SK-N-SH (cell line): ENCODE data around the gene ARHGAP42. TPM values are rescaled to one million over a fixed set of nuclear protein-coding genes. Genes with fewer than 3 reads are reported as not detected.
"Not testable (repeated sequence)": the region's sequence is repeated elsewhere in the genome, so short reads cannot be mapped to it uniquely, and the experiment has no call there.

Experiments used
- CTCF ChIA-PET: fragments of 300-600, 350-600 bp; formaldehyde crosslinking; extraction: SDS; loops from one replicate; lab custom pipeline; 2021; lab: Yijun Ruan, JAX
- POLR2A ChIA-PET: fragments of 350-600 bp; sonication (Branson Sonifier 250); formaldehyde crosslinking; extraction: SDS; loops from one replicate; lab custom pipeline; 2020; ENCODE audit warnings: antibody characterized with exemption, inconsistent platforms; lab: Yijun Ruan, JAX
- DNase-seq: peaks from one replicate; pipeline ENCODE4 v3.0.0; 2012
- H2AFZ ChIP-seq: fragments of 200-600 bp; sonication (generic); 2 replicates; pipeline ENCODE4 v1.8.1; 2016; ENCODE audit warnings: antibody characterized with exemption, mild to moderate bottlenecking, low read depth
- H3F3A ChIP-seq: fragments of 200-600 bp; sonication (generic); replicated peaks from 2 replicates; pipeline ENCODE3; 2016; ENCODE audit warnings: antibody characterized with exemption, mild to moderate bottlenecking; ENCODE audit not compliant: insufficient read depth
- H3K27ac ChIP-seq, 2 experiments: fragments of 200-500 bp in 1 of 2; fragments of 200-600 bp in 1 of 2; sonication (Bioruptor generic) in 1 of 2; sonication (generic), shearing (Covaris generic) in 1 of 2; 2 replicates each; pipeline versions ENCODE4 v1.5.1 to v1.6.1; 2014 to 2016; ENCODE audit warnings: low read depth in 2 of 2, inconsistent platforms in 1 of 2, low read length in 1 of 2, mild to moderate bottlenecking in 1 of 2, mixed read lengths in 1 of 2
- H3K27me3 ChIP-seq: fragments of 200-600 bp; sonication (generic), shearing (Covaris generic); 2 replicates; pipeline ENCODE4 v1.6.1; 2016; ENCODE audit warnings: mixed run types; ENCODE audit not compliant: insufficient read depth
- H3K36me3 ChIP-seq, 2 experiments: fragments of 200-500 bp in 1 of 2; fragments of 200-600 bp in 1 of 2; sonication (Bioruptor generic) in 1 of 2; sonication (generic) in 1 of 2; replicated peaks in 1 of 2; 2 replicates each; pipeline versions ENCODE3 to v1.5.1; 2014 to 2016; ENCODE audit warnings: low read length in 1 of 2, mild to moderate bottlenecking in 1 of 2; ENCODE audit not compliant: insufficient read depth in 2 of 2, control insufficient read depth in 1 of 2
- H3K4me1 ChIP-seq, 2 experiments: fragments of 200-500 bp in 1 of 2; fragments of 200-600 bp in 1 of 2; sonication (Bioruptor generic) in 1 of 2; sonication (generic), shearing (Covaris generic) in 1 of 2; 2 replicates each; pipeline versions ENCODE4 v1.5.1 to v1.6.1; 2014 to 2016; ENCODE audit warnings: low read depth in 1 of 2, low read length in 1 of 2, mixed run types in 1 of 2; ENCODE audit not compliant: insufficient read depth in 2 of 2, control insufficient read depth in 1 of 2
- H3K4me2 ChIP-seq: fragments of 200-600 bp; sonication (generic), shearing (Covaris generic); 2 replicates; pipeline ENCODE4 v1.6.1; 2017; ENCODE audit warnings: mixed run types
- H3K4me3 ChIP-seq, 2 experiments: fragments of 200-500 bp in 1 of 2; fragments of 200-600 bp in 1 of 2; sonication (Bioruptor generic) in 1 of 2; sonication (generic), shearing (Covaris generic) in 1 of 2; 2 replicates each; pipeline versions ENCODE4 v1.5.1 to v1.8.1; 2014 to 2016; ENCODE audit warnings: low read depth in 2 of 2, inconsistent platforms in 1 of 2, low read length in 1 of 2, mild to moderate bottlenecking in 1 of 2, mixed read lengths in 1 of 2, moderate library complexity in 1 of 2
- H3K79me2 ChIP-seq: fragments of 200-600 bp; sonication (generic); 2 replicates; pipeline ENCODE4 v1.8.1; 2017; ENCODE audit warnings: mild to moderate bottlenecking; ENCODE audit not compliant: insufficient read depth
- H3K9ac ChIP-seq: fragments of 200-600 bp; sonication (generic); 2 replicates; pipeline ENCODE4 v1.6.1; 2017; ENCODE audit warnings: mixed run types
- H3K9me2 ChIP-seq: fragments of 200-600 bp; sonication (generic); 2 replicates; pipeline ENCODE4 v1.6.1; 2017; ENCODE audit warnings: mixed run types
- H3K9me3 ChIP-seq: fragments of 200-600 bp; sonication (generic); 2 replicates; pipeline ENCODE4 v1.6.1; 2017; ENCODE audit warnings: mixed run types, mild to moderate bottlenecking, moderate library complexity
- H4K20me1 ChIP-seq: fragments of 200-600 bp; sonication (generic); 2 replicates; pipeline ENCODE4 v1.6.1; 2017; ENCODE audit warnings: mild to moderate bottlenecking, mixed run types; ENCODE audit not compliant: insufficient read depth
- CHD2 ChIP-seq: fragments of 150-350 bp; IDR thresholded peaks from 2 replicates; pipeline ENCODE4 v1.6.1; 2018; ENCODE audit warnings: low read length; ENCODE audit not compliant: partially characterized antibody
- CTCF ChIP-seq: fragments of 200-600 bp; sonication (generic); IDR thresholded peaks from 2 replicates; pipeline ENCODE4 v1.6.1; 2017; ENCODE audit warnings: antibody characterized with exemption, mild to moderate bottlenecking, moderate library complexity
- ELF1 ChIP-seq: IDR thresholded peaks from 2 replicates; pipeline ENCODE4 v1.4.0; 2012
- EP300 ChIP-seq, 2 experiments: IDR thresholded peaks; 2 replicates each; pipeline versions ENCODE4 v1.4.0 to v1.6.1; 2012; ENCODE audit warnings: borderline replicate concordance in 1 of 2, low read depth in 1 of 2, low read length in 1 of 2
- FOXJ3 ChIP-seq: sonication (generic); formaldehyde crosslinking; IDR thresholded peaks from 2 replicates; pipeline ENCODE4 v1.5.1; 2020; ENCODE audit warnings: mild to moderate bottlenecking, missing genetic modification reagents
- JUND ChIP-seq: IDR thresholded peaks from 2 replicates; pipeline ENCODE4 v1.4.0; 2012
- MAX ChIP-seq: IDR thresholded peaks from 2 replicates; pipeline ENCODE4 v1.4.0; 2012; ENCODE audit warnings: low read depth
- MEF2A ChIP-seq: IDR thresholded peaks from 2 replicates; pipeline ENCODE4 v1.4.0; 2012; ENCODE audit warnings: low read depth, borderline replicate concordance
- NFIC ChIP-seq: IDR thresholded peaks from 2 replicates; pipeline ENCODE4 v1.4.0; 2012; ENCODE audit warnings: borderline replicate concordance
- PBX3 ChIP-seq: IDR thresholded peaks from 2 replicates; pipeline ENCODE4; 2012
- POLR2AphosphoS5 ChIP-seq: IDR thresholded peaks from 2 replicates; pipeline ENCODE4 v1.6.1; 2012; ENCODE audit warnings: low read depth, low read length
- RCOR1 ChIP-seq: fragments of 150-350 bp; IDR thresholded peaks from 2 replicates; pipeline ENCODE4 v1.6.1; 2017; ENCODE audit warnings: antibody characterized with exemption, low read length
- RXRA ChIP-seq: IDR thresholded peaks from 2 replicates; pipeline ENCODE4 v1.4.0; 2012; ENCODE audit warnings: low read depth, mild to moderate bottlenecking, borderline replicate concordance
- SIN3A ChIP-seq: IDR thresholded peaks from 2 replicates; pipeline ENCODE4 v1.6.1; 2012; ENCODE audit warnings: low read depth, mild to moderate bottlenecking, low read length, moderate library complexity, borderline replicate concordance
- TEAD4 ChIP-seq: IDR thresholded peaks from 2 replicates; pipeline ENCODE4 v1.4.0; 2012; ENCODE audit warnings: mild to moderate bottlenecking, borderline replicate concordance; ENCODE audit not compliant: insufficient read depth
- USF2 ChIP-seq: fragments of 150-350 bp; IDR thresholded peaks from 2 replicates; pipeline ENCODE4 v1.6.1; 2017; ENCODE audit warnings: antibody characterized with exemption, low read length, low read depth, borderline replicate concordance
- WGBS: methylation state at CpG from one replicate; pipeline ENCODE4 v1.1.6; 2017; ENCODE audit warnings: low lambda C conversion rate; 5-methylcytosine and 5-hydroxymethylcytosine counted together
- polyA plus RNA-seq, 3 experiments: library from polyadenylated mRNA; depleted of rRNA; stranded (reverse); fragments of >200 nt; gene quantifications; 2 replicates each; pipeline ENCODE4 v1.2.3, GENCODE V29; 2012

Gene ARHGAP42
- polyA plus RNA-seq, 1 of the 3 experiments (the other 2 are of a cell fraction) = 0.02 TPM

GRCh38 chr11:100750566-100750891 lies 63.4 kb downstream of the ARHGAP42 start:
- H3K4me2 ChIP-seq, H3K9me2 ChIP-seq, CTCF ChIA-PET, H3K27me3 ChIP-seq, H3F3A ChIP-seq, H3K36me3 ChIP-seq, H3K4me1 ChIP-seq, H2AFZ ChIP-seq, H3K9me3 ChIP-seq, H3K27ac ChIP-seq, POLR2A ChIA-PET, DNase-seq, H3K4me3 ChIP-seq, H3K79me2 ChIP-seq, H4K20me1 ChIP-seq, H3K9ac ChIP-seq: not testable (repeated sequence)
- WGBS = 16% methylated on average over 7 of the region's 7 CpGs

GRCh38 chr11:100752371-100753171 lies 65.5 kb downstream of the ARHGAP42 start:
- no peaks in the 10 kb centered on the region for H3F3A ChIP-seq
- no peak for DNase-seq
- no peak overlapping the region for H3K4me2 ChIP-seq
- no peak overlapping the region for H3K4me3 ChIP-seq
- no peaks in the 10 kb centered on the region for H4K20me1 ChIP-seq
- no peaks in the 10 kb centered on the region; a peak in 1 of 4 replicates for H3K4me1 ChIP-seq
- 13% methylated on average over 4 of the region's 5 CpGs for WGBS
- H3K27me3 ChIP-seq = no peaks in the 10 kb centered on the region
- no peaks in the 10 kb centered on the region for H3K9me2 ChIP-seq
- H2AFZ ChIP-seq = no peak overlapping the region
- no peaks in the 10 kb centered on the region for H3K9me3 ChIP-seq
- TF ChIP-seq CTCF (no peak), NFIC (no peak), CHD2 (no peak), EP300 (IDR thresholded peaks at IDR 0.05; ENCODE audit: borderline replicate concordance in 1 of 2, low read depth in 1 of 2, low read length in 1 of 2) (no peak)
- ChIA-PET CTCF (no interaction called here), POLR2A (no interaction called here)
- H3K36me3 ChIP-seq = no peaks in the 10 kb centered on the region
- no peak overlapping the region for H3K27ac ChIP-seq
- no peaks in the 10 kb centered on the region for H3K79me2 ChIP-seq
- H3K9ac ChIP-seq = no peak overlapping the region

- Histone ChIP-seq H3K9me3 (no peaks in the 10 kb centered on the region), H4K20me1 (no peaks in the 10 kb centered on the region), H3K36me3 (no peaks in the 10 kb centered on the region), H3K9ac (no peak overlapping the region), H2AFZ (no peak overlapping the region), H3K4me3 (no peak overlapping the region), H3K9me2 (no peaks in the 10 kb centered on the region), H3K4me2 (no peak overlapping the region), H3K27me3 (no peaks in the 10 kb centered on the region), H3F3A (no peaks in the 10 kb centered on the region), H3K4me1 (no peaks in the 10 kb centered on the region; a peak in 1 of 4 replicates), H3K27ac (no peak overlapping the region), H3K79me2 (no peaks in the 10 kb centered on the region)
- TF ChIP-seq MEF2A (no peak), POLR2AphosphoS5 (no peak), SIN3A (no peak), FOXJ3 (no peak), MAX (no peak), RXRA (no peak), CHD2 (no peak), TEAD4 (no peak), USF2 (no peak), ELF1 (no peak), PBX3 (no peak), JUND (no peak), RCOR1 (no peak)
- DNase-seq = no peak
- WGBS = 0% methylated on average over 2 of the region's 4 CpGs
- ChIA-PET CTCF (no interaction called here), POLR2A (no interaction called here)
Observed at GRCh38 chr11:100753172-100753543, 66.1 kb downstream of the ARHGAP42 start.
